Left ventricle myocardium inferior (tissue), 1 donor: Measurements from ENCODE around the gene PRAC1. TPM values are rescaled to one million over a fixed set of nuclear protein-coding genes. Genes with fewer than 3 reads are reported as not detected.

ENCODE experiments used
- DNase-seq: peaks from one replicate; pipeline ENCODE4 v3.0.0-alpha.2; 2020
- H3K27ac ChIP-seq: fragments of 200-600 bp; replicated peaks from 2 replicates; pipeline ENCODE4 v1.8.0; 2021
- H3K27me3 ChIP-seq: fragments of 200-600 bp; 2 replicates; pipeline ENCODE4 v1.8.0; 2021; ENCODE audit warnings: low read depth
- H3K36me3 ChIP-seq: fragments of 200-600 bp; 2 replicates; pipeline ENCODE4 v1.8.0; 2021
- H3K4me1 ChIP-seq: fragments of 200-600 bp; 2 replicates; pipeline ENCODE4 v1.8.0; 2021
- H3K4me3 ChIP-seq: fragments of 200-600 bp; 2 replicates; pipeline ENCODE4 v1.8.0; 2021; ENCODE audit warnings: mild to moderate bottlenecking, moderate library complexity
- H3K9me3 ChIP-seq: fragments of 200-600 bp; replicated peaks from 2 replicates; pipeline ENCODE4 v1.8.0; 2021
- CTCF ChIP-seq: fragments of 200-600 bp; IDR thresholded peaks from 2 replicates; pipeline ENCODE4 v1.8.0; 2021; ENCODE audit warnings: antibody characterized with exemption, mild to moderate bottlenecking, borderline replicate concordance
- intact Hi-C: fragments of 100-400 bp; cut with micrococcal nuclease; formaldehyde crosslinking; loops from one replicate; pipeline ENCODE4 v1.11.0; 2022
- total RNA-seq: library from RNA; stranded (reverse); fragmentation: NEBNext Ultra II Directional; extraction: Animal tissue kit (Norgen Biotek cat#: 25700); gene quantifications from one replicate; pipeline ENCODE4 v1.2.1, GENCODE V29; 2021
- donor health status: DM: no; HTN: yes; CAD: no; lungs with severe emphysema.

Gene PRAC1
- total RNA-seq, 1 donor from 2014 or later: not detected

- Histone ChIP-seq H3K27ac (no peak overlapping the region), H3K4me1 (no peaks in the 10 kb centered on the region), H3K9me3 (no peaks in the 10 kb centered on the region), H3K36me3 (no peaks in the 10 kb centered on the region), H3K27me3 (peaks cover 99% of the 10 kb centered on the region), H3K4me3 (no peak overlapping the region)
- DNase-seq: no peak
- TF ChIP-seq CTCF: no peak
- intact Hi-C loops: no loop called here
These were observed 23.3 kb upstream of the PRAC1 start for GRCh38 chr17:48745381-48746275.

- no peak overlapping the region for H3K27ac ChIP-seq
- H3K36me3 ChIP-seq: no peaks in the 10 kb centered on the region
- H3K4me1 ChIP-seq: no peaks in the 10 kb centered on the region
- intact Hi-C loops: no loop called here
- no peaks in the 10 kb centered on the region for H3K9me3 ChIP-seq
- TF ChIP-seq CTCF: no peak
- peaks cover 100% of the 10 kb centered on the region for H3K27me3 ChIP-seq
- no peak for DNase-seq
- no peak overlapping the region for H3K4me3 ChIP-seq
These were observed 18.2 kb upstream of the PRAC1 start for GRCh38 chr17:48740537-48740936.

GRCh38 chr17:48738803-48739526 is 16.6 kb upstream of the PRAC1 start:
- H3K4me1 ChIP-seq: no peaks in the 10 kb centered on the region
- no peak for TF ChIP-seq CTCF
- DNase-seq: no peak
- H3K9me3 ChIP-seq: no peaks in the 10 kb centered on the region
- H3K36me3 ChIP-seq: no peaks in the 10 kb centered on the region
- intact Hi-C loops: no loop called here
- H3K27me3 ChIP-seq: peaks cover 100% of the 10 kb centered on the region
- H3K27ac ChIP-seq: no peak overlapping the region
- H3K4me3 ChIP-seq: no peak overlapping the region

- Histone ChIP-seq H3K27ac (no peak overlapping the region), H3K27me3 (peaks cover 100% of the 10 kb centered on the region), H3K4me1 (peaks cover 5% of the 10 kb centered on the region), H3K9me3 (no peaks in the 10 kb centered on the region), H3K36me3 (no peaks in the 10 kb centered on the region), H3K4me3 (no peak overlapping the region)
- no peak for DNase-seq
- intact Hi-C loops: no loop called here
- no peak for TF ChIP-seq CTCF
These were observed 16.1 kb upstream of the PRAC1 start for GRCh38 chr17:48738424-48738802.

GRCh38 chr17:48737330-48738043 is 15.2 kb upstream of the PRAC1 start:
- TF ChIP-seq CTCF: no peak
- no peak for DNase-seq
- Histone ChIP-seq H3K36me3 (no peaks in the 10 kb centered on the region), H3K4me1 (peaks cover 13% of the 10 kb centered on the region), H3K9me3 (no peaks in the 10 kb centered on the region), H3K27me3 (peaks cover 100% of the 10 kb centered on the region), H3K4me3 (no peak overlapping the region), H3K27ac (no peak overlapping the region)
- intact Hi-C loops: no loop called here
